Measurements from ENCODE around the gene KLHL36. TPM values are rescaled to one million over a fixed set of nuclear protein-coding genes. Genes with fewer than 3 reads are reported as not detected.

The KLHL36 gene
- total and polyA plus RNA-seq, 9 of the 15 experiments (the other 6 are each of a cell fraction or from before 2014, with no cell fraction given): 2.1 to 51.2 (median 18.5) TPM

DNA sequence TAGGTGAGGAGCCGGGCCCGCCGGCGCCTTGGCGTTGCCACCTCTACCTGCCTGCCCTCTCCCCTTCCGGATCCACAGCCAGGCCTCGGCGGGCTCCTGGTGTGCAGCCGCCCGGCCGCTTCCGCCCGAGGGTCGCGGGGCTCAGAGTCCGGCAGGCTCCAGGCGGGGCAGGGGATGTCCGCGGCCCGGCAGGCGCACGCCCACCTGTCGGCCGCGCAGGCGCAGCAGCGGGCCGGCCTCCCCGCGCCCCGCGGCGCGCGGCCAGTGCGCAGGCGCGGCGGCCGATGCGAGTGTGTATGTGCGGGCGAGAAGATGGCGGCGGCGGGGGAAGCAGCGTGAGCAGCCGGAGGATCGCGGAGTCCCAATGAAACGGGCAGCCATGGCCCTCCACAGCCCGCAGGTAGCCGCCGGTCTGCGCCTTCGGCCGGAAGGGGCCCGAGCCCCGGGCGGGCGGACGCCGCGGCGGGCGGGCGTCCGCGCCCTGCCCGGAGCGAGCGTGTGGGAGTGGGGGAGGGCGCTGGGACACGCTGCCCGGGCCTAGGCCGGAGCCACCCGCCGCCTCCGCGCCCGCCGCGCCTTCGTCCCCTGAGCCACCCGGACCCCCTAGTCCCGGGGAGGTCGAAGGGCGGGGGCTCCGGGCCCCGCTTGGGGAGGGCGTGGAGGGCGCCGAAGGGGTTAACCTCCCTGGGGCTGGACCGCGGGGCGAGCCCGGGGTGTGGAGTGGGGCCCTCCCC is 51.6 kb downstream of the KLHL36 start, which contains the start of gene USP10 (continued):
- TF ChIP-seq, protein P1, sequence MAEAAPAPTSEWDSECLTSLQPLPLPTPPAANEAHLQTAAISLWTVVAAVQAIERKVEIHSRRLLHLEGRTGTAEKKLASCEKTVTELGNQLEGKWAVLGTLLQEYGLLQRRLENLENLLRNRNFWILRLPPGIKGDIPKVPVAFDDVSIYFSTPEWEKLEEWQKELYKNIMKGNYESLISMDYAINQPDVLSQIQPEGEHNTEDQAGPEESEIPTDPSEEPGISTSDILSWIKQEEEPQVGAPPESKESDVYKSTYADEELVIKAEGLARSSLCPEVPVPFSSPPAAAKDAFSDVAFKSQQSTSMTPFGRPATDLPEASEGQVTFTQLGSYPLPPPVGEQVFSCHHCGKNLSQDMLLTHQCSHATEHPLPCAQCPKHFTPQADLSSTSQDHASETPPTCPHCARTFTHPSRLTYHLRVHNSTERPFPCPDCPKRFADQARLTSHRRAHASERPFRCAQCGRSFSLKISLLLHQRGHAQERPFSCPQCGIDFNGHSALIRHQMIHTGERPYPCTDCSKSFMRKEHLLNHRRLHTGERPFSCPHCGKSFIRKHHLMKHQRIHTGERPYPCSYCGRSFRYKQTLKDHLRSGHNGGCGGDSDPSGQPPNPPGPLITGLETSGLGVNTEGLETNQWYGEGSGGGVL (CRISPR knock-in tag; IDR thresholded peaks at IDR 0.05): no peak
- TF ChIP-seq HDAC3 (IDR thresholded peaks at IDR 0.05; ENCODE audit: borderline replicate concordance, partially characterized antibody) (no peak), SAP30 (IDR thresholded peaks at IDR 0.05; ENCODE audit: borderline replicate concordance, insufficient read depth, low read depth, low read length, poor library complexity, severe bottlenecking) (peak; percentile 83), RHOXF2B (CRISPR knock-in tag; conservative IDR thresholded peaks at IDR 0.05) (no peak), ESRRA (IDR thresholded peaks at IDR 0.05; ENCODE audit: borderline replicate concordance, low read depth) (no peak; the same call in 1 of the 2 replicates), NELFE (IDR thresholded peaks at IDR 0.05; ENCODE audit: insufficient read depth, insufficient read length) (no peak), HOXB6 (CRISPR knock-in tag; IDR thresholded peaks at IDR 0.05; ENCODE audit: borderline replicate concordance) (no peak), FOXP1 (CRISPR knock-in tag; IDR thresholded peaks at IDR 0.05) (peak; percentile 61; the same call in 1 of the 2 replicates), ZNF408 (CRISPR knock-in tag; IDR thresholded peaks at IDR 0.05; ENCODE audit: low read depth) (no peak), TAL1 (IDR thresholded peaks at IDR 0.05) (no peak), RFX7 (CRISPR knock-in tag; IDR thresholded peaks at IDR 0.05) (no peak), SUPT5H (IDR thresholded peaks at IDR 0.05) (peak; percentile 35; the same call in 1 of the 2 replicates), KAT8 (IDR thresholded peaks at IDR 0.05; ENCODE audit: low read depth) (no peak), SMC3 (conservative IDR thresholded peaks at IDR 0.05; ENCODE audit: insufficient read depth, low read depth, low read length) (no peak), SRSF9 (IDR thresholded peaks at IDR 0.05; ENCODE audit: borderline replicate concordance, low read depth, low read length) (no peak)
- TF ChIP-seq, protein P2, sequence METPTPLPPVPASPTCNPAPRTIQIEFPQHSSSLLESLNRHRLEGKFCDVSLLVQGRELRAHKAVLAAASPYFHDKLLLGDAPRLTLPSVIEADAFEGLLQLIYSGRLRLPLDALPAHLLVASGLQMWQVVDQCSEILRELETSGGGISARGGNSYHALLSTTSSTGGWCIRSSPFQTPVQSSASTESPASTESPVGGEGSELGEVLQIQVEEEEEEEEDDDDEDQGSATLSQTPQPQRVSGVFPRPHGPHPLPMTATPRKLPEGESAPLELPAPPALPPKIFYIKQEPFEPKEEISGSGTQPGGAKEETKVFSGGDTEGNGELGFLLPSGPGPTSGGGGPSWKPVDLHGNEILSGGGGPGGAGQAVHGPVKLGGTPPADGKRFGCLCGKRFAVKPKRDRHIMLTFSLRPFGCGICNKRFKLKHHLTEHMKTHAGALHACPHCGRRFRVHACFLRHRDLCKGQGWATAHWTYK (CRISPR knock-in tag; IDR thresholded peaks at IDR 0.05): no peak; the same call in 1 of the 2 replicates
- TF ChIP-seq, protein P3, sequence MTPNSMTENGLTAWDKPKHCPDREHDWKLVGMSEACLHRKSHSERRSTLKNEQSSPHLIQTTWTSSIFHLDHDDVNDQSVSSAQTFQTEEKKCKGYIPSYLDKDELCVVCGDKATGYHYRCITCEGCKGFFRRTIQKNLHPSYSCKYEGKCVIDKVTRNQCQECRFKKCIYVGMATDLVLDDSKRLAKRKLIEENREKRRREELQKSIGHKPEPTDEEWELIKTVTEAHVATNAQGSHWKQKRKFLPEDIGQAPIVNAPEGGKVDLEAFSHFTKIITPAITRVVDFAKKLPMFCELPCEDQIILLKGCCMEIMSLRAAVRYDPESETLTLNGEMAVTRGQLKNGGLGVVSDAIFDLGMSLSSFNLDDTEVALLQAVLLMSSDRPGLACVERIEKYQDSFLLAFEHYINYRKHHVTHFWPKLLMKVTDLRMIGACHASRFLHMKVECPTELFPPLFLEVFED (CRISPR knock-in tag; conservative IDR thresholded peaks at IDR 0.05): no peak
- TF ChIP-seq, protein P4, sequence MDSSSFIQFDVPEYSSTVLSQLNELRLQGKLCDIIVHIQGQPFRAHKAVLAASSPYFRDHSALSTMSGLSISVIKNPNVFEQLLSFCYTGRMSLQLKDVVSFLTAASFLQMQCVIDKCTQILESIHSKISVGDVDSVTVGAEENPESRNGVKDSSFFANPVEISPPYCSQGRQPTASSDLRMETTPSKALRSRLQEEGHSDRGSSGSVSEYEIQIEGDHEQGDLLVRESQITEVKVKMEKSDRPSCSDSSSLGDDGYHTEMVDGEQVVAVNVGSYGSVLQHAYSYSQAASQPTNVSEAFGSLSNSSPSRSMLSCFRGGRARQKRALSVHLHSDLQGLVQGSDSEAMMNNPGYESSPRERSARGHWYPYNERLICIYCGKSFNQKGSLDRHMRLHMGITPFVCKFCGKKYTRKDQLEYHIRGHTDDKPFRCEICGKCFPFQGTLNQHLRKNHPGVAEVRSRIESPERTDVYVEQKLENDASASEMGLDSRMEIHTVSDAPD (CRISPR knock-in tag; IDR thresholded peaks at IDR 0.05): no peak
